Hematopoietic multipotent progenitor cell treated with erythropoietin and hydrocortisone succinate and interleukin-3 and kit ligand, for 15 days (in vitro differentiated cells): ENCODE measurements around the gene RPS6KB2.
"Not testable (repeated sequence)": the region's sequence is repeated elsewhere in the genome, so short reads cannot be mapped to it uniquely, and the experiment has no call there.

Source experiments
- DNase-seq: peaks from one replicate; pipeline ENCODE4 v3.0.0-alpha.2; 2015; ENCODE audit warnings: low spot score

The RPS6KB2 gene

DNA sequence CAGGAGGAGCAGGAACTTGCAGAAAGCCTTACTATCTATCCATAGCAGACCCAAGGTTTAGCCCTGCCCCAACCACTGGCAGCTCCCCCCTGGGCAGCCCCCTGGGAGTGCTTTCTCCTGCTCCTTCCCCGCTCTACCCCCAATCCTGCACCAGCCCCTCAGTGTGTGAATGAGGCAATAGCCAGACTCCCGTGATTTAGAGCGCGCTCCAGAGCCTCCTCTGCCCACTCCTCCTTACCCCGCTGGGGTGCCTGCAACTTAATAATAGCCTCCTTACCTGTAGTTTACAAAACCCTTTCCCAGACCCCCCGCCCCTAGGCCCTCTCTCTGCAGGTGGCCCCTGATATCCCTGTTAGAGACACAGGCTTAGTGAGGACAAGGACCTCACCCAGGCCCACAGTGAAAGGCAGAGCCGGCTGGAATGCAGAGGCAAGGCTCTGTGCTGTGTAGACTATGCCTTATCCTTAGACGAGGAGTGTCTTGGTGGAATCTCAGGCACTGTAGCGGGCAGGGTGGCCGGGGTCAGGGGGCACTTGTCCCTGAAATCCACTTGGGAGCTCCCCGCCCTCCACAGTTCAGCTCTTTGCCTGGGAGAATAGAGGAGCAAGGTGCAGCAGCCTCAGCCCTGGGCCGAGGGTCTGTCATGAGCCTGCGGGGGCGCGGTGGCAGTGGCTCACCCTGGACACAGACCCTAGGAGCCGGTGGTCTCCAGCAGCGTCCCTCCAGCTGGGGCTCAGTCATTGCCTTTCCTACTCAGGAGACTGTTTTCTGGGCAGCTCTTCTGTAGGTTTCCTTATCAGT is 17.1 kb upstream of the RPS6KB2 start:
- DNase-seq, result no peak

DNA sequence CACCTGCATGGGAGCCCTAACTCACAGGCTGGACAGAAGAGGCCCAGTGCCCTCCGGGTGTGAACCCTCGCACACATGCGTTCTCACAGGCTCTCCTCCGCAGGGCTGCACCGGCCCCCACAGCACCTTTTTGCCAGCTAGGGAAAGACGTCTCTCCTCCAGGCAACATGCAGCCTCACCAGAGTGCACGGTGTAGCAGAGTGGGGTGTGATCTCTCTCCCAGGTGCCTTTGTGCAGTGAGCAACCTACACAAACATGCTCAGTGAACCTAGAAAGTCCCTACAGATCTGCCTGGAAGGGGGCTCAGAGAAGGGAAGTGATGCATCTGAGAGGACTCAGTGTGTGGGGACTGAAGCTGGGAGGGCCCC is 16.5 kb upstream of the RPS6KB2 start:
- peak; percentile 27 for DNase-seq

DNA sequence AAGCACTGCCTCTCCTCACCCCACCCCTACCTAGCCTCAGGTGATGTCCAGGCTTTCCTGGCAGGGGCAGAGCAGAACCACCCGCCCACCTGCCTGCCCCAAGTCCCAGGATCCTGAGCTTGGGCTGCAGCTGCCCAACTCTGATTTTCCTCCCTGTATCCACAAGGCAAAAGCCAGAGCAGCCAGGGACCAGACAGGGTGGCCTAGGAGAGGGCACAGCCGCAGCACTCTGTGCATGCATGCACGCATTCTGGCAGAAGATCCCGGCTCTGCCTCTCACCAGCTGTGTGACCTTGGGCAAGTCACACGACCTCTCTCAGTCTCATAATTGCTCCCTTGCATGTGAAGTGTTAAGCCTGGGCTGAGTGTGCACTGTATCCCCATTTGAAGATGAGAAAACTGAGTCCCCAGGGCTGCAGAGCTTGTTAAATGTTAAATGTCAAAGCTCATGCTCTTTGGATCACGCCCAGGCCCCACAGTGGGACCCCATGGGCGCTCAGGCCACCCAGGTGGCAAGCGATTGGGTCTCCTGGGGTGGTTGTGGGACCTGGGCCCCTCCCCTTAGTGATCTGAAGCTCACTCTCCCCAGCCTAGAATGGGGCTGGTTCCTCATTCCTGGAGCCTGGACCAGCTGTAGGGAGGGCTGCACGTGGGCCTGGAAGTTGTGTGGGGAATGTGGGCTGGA is 15.7 kb upstream of the RPS6KB2 start:
- no peak for DNase-seq

DNA sequence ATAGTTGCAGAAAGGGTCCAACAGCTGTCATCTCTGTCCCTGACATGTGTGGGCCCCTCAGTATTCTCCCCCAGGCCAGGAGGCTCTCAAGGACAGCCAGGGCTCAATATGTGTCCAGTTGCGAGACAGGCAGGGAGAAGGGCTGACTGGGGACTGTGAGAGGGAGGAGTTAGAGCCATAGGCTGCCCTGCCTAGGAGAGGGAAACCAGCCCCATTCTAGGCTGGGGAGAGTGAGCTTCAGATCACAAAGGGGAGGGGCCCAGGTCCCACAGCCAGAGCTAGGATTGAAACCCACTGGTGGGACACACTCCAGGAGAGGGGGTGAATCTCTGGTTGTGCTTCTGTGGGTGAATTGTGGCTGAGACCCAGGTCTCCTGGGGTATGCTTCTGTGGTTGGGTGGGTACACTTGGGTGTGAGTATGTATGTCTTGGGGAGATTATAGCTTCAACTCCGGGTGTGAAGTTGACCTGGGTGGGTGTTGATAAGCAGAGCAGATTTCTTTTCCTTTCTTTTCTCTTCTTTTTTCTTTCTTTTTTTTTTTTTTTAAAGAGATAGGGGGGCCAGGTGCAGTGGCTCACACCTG is 14.9 kb upstream of the RPS6KB2 start:
- peak; percentile 78 for DNase-seq

DNA sequence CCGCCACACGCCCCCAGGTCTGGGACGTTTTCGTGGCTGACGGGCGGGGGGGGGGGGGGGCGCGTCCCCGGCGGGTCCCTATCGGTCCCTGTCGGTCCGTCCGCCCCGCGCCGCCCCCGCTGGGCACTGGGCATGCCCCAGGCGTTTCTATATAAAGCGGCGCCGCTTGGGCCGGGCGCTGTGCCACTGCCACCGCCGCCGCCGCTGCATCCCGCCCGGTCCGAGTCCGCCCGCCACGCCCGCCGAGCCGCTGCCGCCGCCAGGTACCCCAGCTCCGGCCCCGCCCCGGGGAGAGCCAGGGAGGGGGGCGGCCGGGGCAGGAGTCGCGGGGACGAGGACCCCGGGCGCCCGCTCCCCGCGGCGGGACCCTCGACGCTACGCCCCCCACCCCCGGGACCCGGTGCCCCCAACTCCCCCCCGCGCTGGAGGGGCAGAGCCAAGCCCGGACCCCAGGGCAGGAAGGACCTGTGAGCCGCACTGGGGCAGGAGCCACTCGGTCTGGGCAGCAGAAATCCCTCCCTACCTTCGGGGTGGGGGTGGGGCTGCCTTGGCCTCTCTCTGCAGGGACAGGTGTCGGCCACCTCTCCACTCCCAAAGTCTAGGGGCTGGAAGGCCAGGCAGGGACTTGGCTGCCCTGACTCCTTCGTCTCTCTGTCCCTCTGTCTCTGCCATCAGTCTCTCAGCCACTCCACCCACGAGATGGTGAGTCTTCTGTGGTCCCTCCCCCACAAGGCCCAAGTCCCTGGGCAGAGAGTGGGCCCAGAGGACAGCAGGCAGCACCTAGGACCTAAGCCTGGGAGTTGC is 12.6 kb upstream of the RPS6KB2 start, which contains the start of gene CARNS1:
TSS of gene CARNS1 (plus strand) at position 178 of the 804 bp plus-strand sequence. CDS start at position 700, 522 bp downstream.
- DNase-seq, result peak; percentile 30

DNA sequence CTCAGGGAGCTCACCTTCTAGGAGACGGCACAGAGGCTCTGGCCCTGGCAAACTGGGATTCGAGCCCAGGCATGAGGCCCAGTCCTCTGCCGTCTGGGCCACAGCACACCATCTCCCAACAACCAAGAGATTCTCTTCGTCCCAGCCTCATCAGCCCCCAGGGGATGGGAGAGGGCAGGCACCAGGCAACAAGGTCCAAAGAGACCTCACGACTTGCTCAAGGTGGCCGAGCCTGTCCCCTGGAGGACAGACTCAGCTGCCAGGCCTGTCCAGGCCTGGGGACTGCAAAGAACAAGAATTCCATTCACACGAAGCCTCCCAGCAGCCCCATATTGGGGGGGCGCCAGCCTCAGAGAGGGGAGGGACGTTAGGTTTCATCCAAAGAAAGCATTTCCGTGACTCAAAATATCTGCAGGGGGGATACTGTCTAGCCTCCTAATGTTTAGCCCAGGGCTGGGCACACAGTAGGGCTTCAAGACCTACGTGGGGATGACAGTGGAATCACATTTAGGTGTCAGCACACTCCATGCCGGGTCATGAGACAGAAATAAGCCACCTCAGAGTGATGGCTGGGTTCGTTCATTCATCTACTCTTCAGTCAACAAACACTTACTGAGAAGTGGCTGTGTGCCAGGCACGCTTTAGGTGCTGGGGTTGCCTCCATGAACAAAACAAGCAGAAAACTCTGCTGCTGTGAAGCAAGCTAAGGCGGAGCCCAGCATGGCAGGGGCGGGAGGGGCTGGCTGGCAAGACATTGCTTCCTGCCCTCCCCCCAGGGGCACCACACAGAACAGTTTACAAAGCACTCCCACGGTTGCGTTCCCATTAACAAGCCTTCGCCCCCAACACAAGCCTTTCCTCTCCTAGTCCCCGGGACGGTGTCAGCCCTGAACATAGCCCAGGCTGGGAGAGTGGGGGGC is 11.6 kb upstream of the RPS6KB2 start:
- DNase-seq, result peak; percentile 51

DNA sequence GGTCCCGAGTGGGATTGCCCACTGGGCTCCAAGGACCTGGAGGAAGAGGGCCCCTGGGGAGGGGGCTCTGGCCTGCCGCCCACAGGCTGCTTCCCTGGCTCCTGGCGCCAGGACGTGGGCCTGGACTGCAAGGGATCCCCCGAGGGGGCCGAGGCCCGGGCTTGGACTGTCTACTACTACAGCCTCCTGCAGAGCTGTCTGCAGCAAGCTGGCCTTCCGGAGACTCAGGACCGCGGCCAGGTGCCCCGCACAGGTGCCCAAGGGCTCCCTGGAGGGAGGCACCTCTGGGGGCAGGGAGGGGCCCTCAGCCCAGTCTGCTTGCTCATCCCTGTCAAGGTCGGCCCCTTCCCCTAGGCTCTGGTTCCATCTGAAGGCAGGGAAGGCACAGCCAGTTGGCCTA is 10.9 kb upstream of the RPS6KB2 start:
- no peak for DNase-seq

DNA sequence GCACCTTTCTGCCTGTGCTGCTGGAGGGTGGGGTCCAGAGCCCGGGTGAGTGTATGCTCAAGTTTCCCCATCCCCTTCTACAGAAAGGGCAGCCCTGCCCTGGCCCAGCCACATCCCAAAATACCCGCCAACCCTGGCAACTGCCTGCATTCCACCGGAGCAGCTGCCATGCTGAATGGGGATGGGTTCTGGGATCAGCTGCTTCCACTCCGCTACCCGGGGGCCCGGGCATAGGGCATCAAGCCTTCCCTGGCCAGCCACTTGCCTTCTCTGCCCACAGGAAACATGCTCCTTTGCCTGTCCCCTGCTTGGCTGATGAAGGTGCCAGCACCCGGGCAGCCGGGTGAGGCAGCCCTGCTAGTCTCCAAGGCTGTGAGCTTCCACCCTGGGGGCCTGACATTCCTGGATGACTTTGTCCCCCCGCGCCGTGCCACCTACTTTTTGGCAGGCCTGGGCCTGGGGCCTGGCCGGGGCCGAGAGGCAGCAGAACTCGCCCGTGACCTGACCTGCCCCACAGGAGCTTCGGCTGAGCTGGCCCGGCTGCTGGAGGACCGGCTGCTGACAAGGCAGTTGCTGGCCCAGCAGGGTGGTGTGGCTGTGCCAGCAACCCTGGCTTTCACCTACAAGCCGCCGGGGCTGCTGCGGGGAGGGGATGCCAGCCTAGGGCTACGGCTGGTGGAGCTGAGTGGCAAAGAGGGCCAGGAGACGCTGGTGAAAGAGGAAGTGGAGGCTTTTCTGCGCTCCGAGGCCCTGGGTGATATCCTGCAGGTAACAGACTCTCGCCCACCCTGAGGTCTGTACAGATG is 9.6 kb upstream of the RPS6KB2 start:
- DNase-seq, result no peak

DNA sequence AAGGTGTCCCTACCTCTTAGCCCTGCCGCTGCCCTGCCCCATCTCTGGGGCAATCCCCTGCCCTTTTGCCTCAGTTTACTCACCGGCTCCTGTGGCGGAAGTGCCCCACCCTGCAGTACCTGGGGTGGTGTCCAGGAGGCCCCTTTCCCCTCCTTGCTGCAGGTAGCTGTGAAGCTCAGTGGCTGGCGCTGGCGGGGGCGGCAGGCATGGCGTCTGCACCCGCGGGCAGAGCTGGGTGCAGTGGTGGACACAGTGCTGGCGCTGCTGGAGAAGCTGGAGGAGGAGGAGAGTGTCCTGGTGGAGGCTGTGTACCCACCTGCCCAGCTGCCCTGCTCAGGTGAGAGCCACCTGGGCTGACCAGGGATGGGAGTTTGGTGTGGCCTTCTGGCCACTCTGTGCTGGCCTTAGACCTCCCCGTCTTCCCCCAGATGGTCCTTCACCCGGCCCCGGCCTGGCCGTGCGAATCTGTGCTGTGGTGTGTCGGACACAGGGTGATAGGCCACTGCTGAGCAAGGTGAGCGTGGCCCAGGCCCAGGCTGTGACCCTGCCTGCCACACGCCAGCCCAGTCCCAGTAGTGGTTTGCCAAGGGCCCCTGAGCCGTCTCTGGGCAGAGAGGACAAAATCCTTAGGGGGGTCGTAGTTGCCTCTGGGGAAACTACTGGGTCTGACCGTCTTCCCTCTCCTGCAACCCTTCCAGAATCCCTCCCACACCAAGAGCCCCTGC is 8.8 kb upstream of the RPS6KB2 start:
- DNase-seq, result no peak

DNA sequence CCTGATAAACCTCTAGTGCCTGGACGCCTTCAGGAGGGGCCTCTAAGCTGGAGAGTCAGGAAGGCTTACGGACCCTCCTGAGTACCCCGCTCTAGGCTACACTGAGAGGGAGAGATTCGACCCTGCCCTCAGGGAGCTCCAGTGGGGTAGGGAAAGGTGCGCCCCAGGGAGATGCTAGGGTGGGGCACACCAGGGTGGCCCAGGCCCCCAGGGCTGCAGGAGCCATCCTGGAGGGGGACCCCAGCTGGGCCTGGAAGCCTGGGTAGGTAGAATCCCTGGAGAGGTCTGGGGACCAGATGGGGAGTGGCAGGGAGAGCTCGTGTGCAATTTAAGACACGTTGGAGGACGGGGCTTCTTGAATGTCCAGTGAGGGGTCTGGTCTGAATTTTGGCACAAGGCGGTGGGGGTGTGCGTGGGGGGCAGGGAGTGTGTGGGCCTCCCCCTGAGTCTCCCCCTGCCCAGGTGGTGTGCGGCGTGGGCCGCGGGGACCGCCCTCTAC is 8.1 kb upstream of the RPS6KB2 start:
- DNase-seq, result no peak

DNA sequence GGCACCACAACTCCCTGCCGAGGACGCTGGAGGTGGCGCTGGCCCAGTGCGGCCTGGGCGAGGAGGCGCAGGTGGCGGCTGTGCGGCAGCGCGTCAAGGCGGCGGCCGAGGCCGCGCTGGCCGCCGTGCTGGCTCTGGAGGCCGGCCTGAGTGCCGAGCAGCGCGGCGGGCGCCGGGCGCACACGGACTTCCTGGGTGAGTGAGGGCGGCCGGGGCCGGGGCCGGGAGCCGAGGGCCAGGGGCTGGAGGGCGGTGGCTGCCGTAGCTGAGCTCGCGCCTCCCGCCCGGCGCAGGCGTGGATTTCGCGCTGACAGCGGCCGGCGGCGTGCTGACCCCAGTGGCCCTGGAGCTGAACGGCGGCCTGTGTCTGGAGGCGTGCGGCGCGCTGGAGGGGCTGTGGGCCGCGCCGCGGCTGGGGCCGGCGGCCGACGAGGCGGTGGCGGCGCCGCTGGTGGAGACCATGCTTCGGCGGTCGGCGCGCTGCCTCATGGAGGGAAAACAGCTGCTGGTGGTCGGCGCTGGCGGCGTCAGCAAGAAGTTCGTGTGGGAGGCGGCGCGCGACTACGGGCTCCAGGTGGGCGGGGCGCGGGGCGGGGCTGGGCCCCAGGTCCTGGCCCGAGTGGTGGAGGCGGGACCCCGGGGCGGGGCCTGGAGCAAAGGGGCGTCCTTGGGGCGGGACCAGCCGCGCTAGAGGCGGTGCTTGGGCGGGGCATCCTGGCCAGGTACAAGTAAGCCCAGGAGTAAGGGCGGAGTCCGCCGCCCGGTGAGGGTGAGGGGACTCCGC is 7.5 kb upstream of the RPS6KB2 start:
- peak; percentile 93 for DNase-seq

DNA sequence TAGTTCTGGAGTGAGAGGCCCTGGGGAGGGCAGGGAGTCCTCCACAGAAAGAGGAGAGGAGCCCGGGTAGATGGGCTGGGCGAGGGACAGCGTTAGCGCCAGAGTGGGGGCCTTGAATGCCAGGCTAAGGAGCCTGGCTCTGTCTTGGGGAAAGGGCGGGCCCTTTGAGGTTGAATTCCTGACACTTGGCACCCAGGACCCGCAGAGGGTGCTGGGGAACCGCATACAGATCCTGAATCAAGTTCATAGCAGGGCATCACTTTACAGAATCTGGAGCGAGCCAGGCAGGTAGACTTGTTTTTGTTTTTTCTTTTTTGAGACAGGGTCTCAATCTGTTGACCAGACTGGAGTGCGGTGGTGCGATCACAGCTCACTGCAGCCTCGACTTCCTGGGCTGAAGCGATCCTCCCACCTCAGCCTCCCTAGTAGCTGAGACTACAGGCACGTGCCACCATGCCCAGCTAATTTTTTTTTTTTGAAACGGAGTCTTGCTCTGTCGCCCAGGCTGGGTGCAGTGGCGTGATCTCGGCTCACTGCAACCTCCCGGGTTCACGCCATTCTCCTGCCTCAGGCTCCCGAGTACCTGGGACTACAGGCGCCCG is 6.8 kb upstream of the RPS6KB2 start:
- DNase-seq, result no peak

DNA sequence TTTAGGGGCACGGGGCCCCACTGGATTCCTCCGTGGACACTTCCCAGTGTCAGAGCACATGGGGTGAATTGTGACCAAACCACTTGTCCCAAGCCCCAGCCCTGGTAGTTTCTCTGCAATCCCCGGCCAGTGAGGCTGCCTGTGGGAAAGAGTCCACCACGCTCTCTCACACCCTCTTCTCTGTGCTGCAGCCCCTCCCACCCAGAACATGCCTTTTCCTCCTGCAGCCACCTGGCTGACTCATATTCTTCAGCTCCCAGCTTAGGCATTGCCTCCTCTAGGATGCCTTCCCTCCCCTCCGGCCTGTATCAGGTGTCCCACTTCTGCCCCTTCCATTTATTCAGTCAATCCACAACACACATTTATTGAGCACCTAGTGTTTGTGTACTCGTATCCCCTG is 5.4 kb upstream of the RPS6KB2 start:
- no peak for DNase-seq

DNA sequence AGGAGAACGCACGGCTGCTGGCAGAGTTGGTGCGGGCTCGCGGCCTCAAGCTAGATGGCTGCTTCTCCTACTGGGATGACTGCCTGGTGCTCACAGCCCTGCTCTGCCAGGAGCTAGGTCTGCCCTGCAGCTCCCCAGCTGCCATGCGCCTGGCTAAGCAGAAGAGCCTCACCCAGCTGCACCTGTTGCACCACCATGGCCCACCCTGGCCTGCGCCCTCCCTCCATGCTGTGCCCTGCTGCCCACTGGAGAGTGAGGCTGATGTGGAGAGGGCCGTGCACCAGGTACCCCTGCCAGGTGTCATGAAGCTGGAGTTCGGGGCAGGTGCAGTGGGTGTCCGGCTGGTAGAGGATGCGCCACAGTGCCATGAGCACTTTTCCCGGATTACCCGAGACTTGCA is 4.8 kb upstream of the RPS6KB2 start:
- DNase-seq, result no peak

DNA sequence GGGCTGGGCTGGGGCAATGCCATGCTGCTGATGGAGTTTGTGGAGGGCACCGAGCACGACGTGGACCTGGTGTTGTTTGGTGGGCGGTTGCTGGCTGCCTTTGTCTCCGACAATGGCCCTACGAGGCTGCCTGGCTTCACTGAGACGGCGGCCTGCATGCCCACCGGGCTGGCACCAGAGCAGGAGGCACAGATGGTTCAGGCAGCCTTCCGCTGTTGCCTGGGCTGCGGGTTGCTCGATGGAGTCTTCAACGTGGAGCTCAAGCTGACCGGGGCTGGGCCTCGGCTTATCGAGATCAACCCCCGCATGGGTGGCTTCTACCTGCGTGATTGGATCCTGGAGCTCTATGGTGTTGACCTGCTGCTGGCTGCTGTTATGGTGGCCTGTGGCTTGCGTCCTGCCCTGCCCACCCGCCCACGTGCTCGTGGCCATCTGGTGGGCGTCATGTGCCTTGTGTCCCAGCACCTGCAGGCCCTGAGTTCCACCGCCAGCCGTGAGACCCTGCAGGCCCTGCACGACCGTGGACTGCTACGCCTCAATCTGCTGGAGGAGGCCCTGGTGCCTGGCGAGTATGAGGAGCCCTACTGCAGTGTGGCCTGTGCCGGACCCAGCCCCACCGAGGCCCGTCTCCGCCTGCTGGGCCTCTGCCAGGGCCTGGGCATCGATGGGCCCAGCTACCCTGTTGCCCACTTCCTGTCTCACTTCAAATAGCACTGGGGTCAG is 4.2 kb upstream of the RPS6KB2 start:
- no peak for DNase-seq

DNA sequence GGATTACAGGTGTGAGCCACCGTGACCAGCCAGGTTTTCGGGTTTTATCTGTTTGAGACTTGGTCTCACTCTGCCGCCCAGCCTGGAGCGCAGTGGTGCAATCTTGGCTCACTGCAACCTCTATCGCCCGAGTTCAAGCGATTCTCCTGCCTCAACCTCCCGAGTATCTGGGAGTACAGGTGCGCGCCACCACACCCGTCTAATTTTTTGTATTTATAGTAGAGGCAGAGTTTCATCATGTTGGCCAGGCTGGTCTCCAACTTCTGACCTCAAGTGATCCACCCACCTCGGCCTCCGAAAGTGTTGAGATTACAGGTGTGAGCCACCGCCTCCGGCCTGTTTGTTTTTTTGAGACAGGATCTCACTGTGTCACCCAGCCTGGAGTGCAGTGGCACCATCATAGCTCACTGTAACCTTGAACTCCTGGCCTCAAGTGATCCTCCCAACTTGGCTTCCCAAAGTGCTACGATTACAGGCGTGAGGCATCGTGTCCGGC is 882 bp upstream of the RPS6KB2 start:
- not testable (repeated sequence) for DNase-seq

DNA sequence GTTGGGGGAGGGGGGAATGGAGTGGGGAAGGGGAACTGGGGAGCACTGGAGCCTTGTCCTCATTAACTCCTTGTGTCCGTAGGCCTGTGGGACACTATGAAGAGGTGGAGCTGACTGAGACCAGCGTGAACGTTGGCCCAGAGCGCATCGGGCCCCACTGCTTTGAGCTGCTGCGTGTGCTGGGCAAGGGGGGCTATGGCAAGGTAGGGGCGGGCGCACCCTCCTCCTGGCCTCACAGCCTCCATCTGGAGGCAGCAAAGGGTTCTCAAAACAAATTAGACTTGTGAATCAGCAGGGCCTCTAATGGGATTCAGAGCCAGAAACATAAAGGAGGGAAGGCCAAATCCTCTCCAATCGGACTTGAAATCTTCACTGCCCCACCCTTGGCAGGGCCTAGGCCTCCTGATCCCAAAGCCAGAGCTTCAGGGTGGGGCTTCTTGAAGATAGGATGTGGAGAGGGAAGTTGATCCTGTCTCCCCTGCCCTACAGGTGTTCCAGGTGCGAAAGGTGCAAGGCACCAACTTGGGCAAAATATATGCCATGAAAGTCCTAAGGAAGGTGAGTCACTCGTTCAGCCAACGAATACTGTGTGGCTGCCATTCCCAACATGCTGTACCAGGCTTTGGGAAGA is 859 bp downstream of the RPS6KB2 start:
- DNase-seq, result no peak
